HG03175 (cell line): ENCODE data around the gene MYADML2.

Experiments
- ATAC-seq: cut with Tn5 transposase; IDR thresholded peaks from one replicate; pipeline ENCODE4 v1.9.1; 2021; ENCODE audit warnings: mild to moderate bottlenecking, moderate library complexity; ENCODE audit not compliant: unreplicated experiment

The MYADML2 gene

DNA sequence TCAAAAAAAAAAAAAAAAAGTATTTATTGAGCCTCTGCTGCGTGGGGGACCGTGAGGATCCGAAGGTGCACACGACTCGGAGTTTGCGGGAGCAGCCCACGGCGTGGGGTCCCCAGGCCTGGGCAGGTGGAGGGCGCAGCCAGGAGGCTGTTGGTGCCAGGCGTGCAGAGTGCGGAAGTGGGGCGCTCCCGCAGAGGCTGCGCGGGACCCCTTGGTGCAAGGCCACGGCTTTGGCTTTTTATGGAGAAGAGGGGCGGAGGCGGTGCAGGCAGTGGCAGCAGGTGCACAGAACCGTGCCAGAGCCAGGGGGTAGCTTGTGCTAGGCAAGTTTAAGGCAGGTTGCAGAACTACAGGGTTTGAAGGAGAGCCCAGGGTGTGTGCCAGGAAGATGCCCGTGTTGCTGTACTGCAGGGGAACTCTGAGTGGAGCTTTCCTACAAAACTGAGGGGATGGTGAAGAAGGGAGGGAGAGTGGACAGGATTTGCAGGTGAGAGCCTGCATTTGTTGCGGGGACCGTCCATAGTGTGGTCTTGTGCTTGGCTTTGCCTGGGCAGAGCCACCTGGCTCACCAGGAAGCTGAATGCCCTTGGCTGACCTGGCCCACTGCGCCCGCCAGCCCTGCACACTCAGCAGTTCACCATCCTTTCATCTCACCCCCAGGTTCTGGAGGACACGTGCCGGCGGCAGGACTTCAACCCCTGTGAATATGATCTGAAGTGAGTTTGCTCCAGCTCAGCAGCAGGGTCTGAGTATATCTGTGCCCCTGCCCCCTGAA is 31.7 kb upstream of the MYADML2 start:
- ATAC-seq: no peak

DNA sequence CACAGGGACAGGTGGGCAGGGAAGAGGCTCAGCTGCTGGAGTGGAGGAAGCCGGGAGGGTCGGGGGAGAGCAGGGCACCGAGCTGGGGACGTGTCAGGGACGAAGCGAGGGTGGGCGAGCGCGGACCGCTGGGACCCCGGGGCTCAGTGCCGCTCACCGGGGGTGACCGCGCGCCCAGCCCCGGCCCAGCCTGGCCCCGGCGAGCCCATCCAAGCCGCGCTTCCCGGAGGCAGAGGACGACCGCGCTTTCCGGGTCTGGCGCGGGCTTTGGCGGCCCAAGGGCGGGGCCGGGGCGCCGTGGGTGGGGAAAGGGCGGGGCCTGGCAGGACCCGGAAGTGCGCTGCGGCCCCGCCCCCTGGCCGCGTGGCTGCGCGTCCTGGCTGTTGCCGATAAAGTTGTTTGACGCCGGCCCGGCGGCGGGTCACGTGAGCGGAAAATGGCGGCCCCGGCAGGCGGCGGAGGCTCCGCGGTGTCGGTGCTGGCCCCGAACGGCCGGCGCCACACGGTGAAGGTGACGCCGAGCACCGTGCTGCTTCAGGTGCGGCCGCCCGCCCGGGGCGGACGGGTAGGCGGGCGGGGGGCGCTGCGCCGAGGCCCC is 30.3 kb upstream of the MYADML2 start, which contains the start of gene ASPSCR1:
Gene ASPSCR1 (plus strand): TSS at position 419 of the 598 bp plus-strand sequence. CDS start 18 bp downstream, at position 437.
- peak; percentile 75 for ATAC-seq

DNA sequence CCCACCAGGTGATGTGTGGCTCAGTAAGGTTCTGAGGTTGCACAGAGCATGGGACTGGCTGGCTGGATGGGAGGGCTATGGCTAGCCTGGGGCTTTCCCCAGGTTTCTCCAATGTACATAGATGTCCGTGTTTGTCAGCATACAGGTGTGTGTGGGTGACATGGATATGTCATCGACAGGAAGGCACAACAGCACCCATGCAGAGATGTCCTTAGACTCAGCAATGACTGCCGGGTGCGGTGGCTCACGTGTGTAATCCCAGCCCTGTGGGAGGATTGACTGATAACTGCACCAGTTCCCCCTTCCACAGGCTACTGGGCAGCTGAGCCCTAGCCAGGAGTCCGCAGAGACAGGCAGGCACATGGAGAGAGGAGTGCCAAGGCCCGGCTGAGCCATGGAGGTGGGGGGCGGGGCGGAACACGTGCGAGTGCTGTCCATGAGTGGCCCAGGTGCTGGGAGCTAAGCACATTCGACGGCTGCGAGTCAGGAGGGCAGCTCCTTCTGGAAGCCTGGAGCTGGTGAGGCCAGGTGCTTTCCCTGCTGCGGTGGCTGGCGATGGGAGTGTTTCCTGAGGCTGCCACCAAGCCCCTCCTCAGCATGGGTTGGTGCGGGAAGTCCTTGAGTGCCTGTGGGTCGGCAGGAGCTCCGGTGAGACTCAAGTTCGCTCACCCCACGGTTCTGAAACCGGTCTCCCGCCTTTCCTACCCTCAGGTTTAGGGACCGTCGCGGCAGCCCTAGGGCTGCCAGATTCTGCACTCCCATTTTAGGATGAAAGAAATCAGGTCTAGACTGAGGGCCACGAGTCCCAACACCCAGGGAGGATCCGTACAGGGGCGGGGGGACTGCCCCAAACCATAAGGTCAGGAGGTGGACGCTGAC is 29.5 kb upstream of the MYADML2 start:
- peak; percentile 11 for ATAC-seq

GRCh38 chr17:81973432-81973831 is 26.4 kb upstream of the MYADML2 start:
- no peak for ATAC-seq

DNA sequence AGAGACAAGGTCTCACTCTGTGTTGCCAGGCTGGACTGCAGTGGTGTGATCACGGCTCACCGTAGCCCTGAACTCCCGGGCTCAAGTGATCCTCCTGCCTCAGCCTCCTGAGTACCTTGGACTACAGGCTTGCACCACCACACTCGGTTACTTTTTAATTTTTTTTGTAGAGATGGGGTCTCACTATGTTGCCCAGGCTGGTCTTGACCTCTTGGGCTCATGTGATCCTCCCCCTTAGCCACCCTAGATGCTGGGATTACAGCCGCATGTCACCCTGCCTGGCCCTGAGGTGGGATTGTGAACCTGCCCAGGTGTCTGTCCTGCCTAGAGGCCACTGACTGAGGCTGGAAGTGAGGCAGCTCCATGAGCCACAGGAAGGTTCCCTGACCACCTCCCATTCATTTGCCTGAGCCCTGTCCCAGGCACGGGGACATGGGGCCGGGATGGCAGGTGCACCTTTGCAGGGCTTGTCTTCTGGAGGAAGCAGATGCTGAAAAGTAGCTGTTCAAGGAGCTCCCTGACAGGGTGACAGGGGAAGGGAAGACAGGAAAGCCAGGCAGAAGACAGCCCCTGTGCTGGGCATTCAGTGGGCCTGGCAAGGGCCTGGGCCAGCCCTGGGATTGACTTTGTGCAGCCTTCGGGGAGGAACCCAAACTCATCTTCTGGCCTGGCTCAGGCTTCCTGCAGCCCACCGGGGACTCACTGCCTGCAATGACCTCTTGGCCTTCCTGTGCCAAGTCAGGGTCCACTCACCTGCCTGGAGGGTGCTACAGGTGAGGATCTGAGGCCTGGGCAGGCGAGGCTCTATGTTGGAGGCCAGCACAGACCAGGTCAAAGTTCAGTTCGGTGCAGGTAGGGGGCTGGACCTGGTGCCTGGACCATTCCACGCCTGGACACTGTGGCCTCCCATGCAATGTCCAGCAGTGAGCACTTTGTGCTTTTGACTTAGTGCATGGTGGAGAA is 22.1 kb upstream of the MYADML2 start:
- ATAC-seq: no peak

DNA sequence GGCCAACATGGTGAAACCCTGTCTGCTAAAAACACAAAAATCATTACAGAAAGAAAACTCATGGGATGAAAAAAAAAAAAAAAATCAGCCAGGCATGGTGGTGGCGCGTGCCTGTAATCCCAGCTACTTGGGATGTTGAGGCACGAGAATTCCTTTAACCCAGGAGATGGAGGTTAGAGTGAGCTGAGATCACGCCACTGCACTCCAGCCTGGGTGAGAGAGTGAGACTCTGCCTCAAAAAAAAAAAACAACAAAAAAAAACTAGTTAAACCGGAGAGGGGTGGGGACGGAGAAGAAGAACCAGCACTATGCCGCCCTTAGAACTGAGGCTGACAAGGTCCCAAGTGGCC is 21.3 kb upstream of the MYADML2 start:
- ATAC-seq: no peak

DNA sequence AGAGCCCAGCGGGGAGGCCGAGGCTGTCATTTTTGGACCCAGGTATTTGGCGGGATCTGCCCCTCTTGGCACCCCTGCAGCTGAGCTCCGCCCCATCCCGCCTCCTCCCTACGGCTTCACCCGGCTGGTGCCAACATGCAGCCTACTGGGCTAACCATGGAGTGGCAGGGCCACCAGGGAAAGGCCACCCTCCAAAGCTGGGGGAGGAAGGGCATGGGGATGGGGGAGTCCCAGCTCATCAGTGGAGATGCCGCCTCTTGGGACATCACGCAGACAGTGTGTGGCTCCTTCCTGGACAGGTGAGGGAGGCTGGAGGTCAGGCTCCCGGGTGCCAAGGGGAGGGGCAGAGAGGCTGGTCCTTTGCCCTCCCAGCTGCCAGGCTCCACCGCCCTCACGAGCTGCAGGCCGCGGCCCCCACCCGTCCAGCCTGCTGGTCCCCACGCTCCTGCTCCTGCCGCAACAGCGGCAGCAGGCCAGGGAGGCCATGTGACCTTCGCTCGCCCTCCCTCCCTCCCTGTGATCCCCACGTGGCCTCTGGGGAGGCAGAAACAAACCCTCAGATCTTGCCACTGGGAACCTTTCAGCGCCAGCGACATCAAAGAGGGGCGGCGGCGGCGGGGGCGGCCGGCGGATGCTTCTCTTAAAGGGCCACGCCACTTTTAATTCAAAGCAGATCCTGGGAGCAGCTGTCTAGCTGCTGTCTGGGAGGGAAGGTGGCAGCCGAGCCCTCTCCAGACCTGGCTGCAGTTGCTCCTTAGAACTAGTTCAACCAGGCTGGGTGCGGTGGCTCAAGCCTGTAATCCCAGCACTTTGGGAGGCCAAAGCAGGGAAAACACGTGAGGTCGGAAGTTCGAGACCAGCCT is 20.7 kb upstream of the MYADML2 start:
- ATAC-seq: no peak

GRCh38 chr17:81967244-81967532 is 20.2 kb upstream of the MYADML2 start:
- ATAC-seq: no peak

DNA sequence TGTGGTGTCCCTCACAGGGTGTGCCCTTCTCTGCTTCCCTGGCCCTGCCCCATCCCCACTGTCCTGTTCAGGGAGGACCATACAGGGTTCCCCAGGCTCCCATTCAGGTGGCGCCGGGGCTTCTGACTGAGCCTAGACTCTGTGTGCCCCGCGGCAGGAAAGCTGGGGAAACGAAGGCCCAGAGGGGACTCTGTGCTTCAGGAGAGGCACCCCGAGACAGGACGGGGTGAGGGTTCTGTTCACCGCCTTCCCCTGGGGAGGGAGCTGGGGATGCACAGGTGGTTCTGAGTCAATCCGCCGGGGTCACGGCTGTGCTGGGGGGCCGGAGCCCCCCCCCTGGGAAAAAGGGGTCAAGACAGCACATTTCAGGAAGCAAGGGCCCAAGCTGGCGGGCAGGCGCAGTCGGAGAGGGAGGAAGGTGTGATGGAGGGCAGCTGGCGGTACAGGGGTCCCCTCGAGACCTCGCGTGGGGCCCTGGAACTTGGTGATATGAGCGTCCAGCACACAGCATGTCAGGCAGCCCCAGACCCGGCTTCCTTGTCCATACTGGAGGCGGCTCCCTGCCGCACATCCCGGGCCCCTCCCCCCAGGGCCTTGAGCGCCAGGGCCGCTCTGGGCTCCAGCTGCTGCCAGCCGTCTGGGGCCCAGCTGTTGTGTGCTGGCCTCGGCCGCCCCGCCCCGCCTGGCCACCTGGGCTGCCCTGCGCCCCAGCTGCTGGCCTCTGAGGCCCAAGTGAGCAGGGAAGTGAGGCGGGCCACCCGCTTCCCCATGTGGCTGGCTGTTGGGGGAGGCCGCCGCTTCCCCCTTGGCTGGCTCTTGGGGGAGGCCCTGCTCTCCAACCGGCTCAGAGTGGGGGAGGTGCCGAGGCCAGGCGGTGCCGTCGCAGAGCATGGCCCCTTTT is 19.6 kb upstream of the MYADML2 start:
- ATAC-seq: no peak

DNA sequence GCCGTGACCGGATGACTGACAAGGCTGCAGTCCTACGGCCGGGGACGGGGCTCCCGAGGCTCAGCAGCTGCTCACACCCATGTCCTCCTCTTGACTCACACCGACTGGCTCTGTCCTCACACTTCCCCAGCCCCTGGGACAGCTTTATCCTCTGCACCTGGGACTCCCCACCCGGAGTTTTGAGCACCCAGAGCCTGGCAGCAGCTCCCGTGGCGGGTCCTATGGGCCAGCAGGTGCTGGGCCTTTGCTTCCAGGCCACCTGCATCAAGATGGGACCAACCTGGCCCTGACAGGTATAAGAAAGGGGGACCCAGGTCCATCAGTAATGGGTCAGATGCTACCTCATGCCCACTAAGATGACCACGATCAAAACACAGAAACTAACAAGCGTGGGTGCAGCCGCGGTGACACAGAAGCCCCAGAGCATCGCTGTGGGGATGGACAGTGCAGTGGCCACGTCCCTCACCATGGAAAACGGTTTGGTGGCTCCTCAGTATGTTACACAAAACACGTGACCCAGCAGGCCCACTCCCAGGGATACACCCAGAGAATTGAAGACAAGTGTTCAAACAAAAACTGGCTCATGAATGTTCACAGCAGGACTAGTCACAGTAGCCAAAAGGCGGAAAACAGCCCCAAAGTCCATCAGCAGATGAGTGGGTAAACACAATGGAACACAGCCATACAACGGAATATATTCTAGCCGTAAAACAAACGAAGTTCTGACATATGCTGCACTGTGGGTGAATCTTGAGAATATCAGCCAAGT is 17.2 kb upstream of the MYADML2 start:
- ATAC-seq: no peak

- no peak for ATAC-seq
Measured at GRCh38 chr17:81962499-81963441, 15.7 kb upstream of the MYADML2 start.

DNA sequence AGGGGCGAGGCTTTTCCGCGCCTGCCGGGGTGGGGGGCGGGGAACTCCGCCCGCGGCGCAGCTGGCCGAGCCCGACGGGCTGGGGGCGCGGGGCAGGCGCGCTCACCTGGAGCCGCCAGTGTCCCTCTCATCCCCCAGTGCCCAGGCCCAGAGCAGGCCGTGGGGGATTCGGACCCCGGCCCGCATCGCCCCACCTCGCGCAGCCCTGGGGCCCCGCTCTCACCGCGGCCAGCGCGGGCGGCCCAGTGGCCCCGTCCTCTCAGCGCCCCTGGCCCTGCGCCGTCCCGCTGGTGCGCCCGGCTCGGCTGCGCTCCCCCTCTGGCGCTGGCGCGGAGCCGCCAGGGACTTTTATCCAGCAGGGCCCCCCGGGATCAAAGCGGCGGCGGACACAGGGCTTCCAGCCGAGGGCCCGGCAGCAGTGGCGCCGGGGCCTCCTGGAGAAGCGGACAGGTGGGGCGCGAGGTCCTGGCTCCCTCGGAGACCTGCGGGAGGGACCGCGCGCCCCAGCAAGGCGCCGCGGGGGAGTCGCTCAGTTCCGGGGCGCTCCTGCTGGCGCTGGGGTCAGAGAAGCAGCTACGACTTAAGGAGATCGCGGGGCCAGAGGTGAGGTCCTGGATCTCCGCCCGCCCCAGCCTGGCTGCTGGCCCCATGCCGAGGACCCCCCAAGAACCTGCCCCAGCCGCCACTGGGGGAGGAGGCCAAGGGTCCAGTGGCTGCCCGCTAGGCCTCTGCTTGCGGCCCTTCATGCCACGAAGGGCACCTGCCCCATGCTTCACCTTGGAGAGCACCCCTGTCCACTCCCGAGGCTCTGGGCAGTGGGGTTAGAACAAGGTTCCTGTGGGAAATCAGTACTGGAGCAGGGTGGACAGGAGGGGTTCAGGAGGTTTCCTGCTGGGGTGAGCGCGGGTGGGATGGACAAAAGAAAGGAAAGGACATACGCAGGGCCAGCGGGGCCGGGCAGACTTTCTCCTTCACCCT is 14.8 kb upstream of the MYADML2 start:
- ATAC-seq: no peak

DNA sequence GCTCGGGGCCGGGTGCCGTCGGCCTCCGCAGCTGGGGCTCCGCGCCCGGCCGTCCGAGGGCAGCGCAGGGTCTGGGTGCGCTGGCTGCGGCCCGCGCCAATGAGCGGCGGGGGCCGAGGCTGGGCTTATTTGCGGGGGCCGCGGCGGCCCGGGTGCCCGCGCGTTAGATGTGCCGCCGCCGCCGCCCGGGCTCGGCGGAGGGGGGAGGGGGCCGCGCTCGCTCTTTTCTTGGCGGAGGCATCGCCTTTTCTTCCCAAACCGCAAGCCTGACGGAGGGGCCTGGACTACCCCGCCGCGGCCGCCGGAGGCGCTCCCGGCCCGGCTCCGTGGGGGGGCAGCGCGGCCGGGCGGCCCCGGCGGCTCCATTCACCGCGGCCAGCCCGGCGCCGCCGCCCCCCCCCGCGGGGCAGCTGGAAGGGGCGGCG is 14.1 kb upstream of the MYADML2 start, which contains the start of gene NOTUM:
Gene NOTUM (minus strand): TSS at position 101 of the 425 bp plus-strand sequence. CDS start 278 bp downstream, outside the sequence.
- no peak for ATAC-seq

GRCh38 chr17:81960130-81960958 is 13.3 kb upstream of the MYADML2 start:
- no peak for ATAC-seq
